MCF 10A (cell line): Measurements from ENCODE around the gene PRLH. TPM values are rescaled to one million over a fixed set of nuclear protein-coding genes. Genes with fewer than 3 reads are reported as not detected.

Source experiments
- BruUV-seq: library from RNA; stranded (reverse); fragments of 400-500 nt; replicated peaks from 2 replicates; lab custom pipeline; 2021; lab: Mats Ljungman, UMichigan
- CTCF ChIA-PET: fragments of 300-600 bp; sonication (Branson Sonifier 250); formaldehyde crosslinking; extraction: SDS; loops from one replicate; lab custom pipeline; 2021; ENCODE audit warnings: antibody characterized with exemption, inconsistent platforms; lab: Yijun Ruan, JAX
- POLR2A ChIA-PET: fragments of 300-600, 350-650 bp; sonication (Branson Sonifier 250); formaldehyde crosslinking; extraction: SDS; loops from one replicate; lab custom pipeline; 2020; ENCODE audit warnings: antibody characterized with exemption, inconsistent platforms; lab: Yijun Ruan, JAX
- DNase-seq: peaks from one replicate; pipeline ENCODE4 v3.0.0-alpha.2; 2018; ENCODE audit not compliant: unreplicated experiment
- H3K27ac Mint-ChIP-seq: one replicate; pipeline ENCODE4 v1.8.0; 2022; ENCODE audit warnings: mild to moderate bottlenecking, low read depth, mixed read lengths; ENCODE audit not compliant: unreplicated experiment
- H3K27me3 Mint-ChIP-seq: one replicate; pipeline ENCODE4 v1.8.0; 2022; ENCODE audit warnings: mixed read lengths; ENCODE audit not compliant: insufficient read depth, unreplicated experiment
- H3K36me3 Mint-ChIP-seq: one replicate; pipeline ENCODE4 v1.8.0; 2022; ENCODE audit warnings: mild to moderate bottlenecking, moderate library complexity, mixed read lengths; ENCODE audit not compliant: insufficient read depth, unreplicated experiment
- H3K4me1 Mint-ChIP-seq: one replicate; pipeline ENCODE4 v1.8.0; 2022; ENCODE audit warnings: mixed read lengths; ENCODE audit not compliant: insufficient read depth, unreplicated experiment
- H3K4me3 Mint-ChIP-seq: one replicate; pipeline ENCODE4 v1.8.0; 2022; ENCODE audit warnings: mild to moderate bottlenecking, moderate library complexity, mixed read lengths; ENCODE audit not compliant: unreplicated experiment
- H3K9me3 Mint-ChIP-seq: one replicate; pipeline ENCODE4 v1.8.0; 2022; ENCODE audit warnings: mixed read lengths; ENCODE audit not compliant: unreplicated experiment
- CTCF ChIP-seq: fragments of 200-600 bp; IDR thresholded peaks from one replicate; pipeline ENCODE4 v1.8.0; 2022; ENCODE audit warnings: antibody characterized with exemption, mild to moderate bottlenecking; ENCODE audit not compliant: unreplicated experiment
- intact Hi-C: fragments of 100-400 bp; cut with micrococcal nuclease; formaldehyde crosslinking; loops from 2 replicates; pipeline ENCODE4 v1.14.1; 2022
- total RNA-seq: library from RNA; stranded (reverse); gene quantifications from 2 replicates; pipeline ENCODE4 v1.2.3, GENCODE V29; 2022

Gene PRLH
- total RNA-seq, 1 experiment from 2014 or later, result not detected

- Mint-ChIP-seq H3K4me3 (no peak overlapping the region), H3K36me3 (no peaks in the 10 kb centered on the region), H3K27me3 (no peaks in the 10 kb centered on the region), H3K4me1 (peaks cover 6% of the 10 kb centered on the region), H3K27ac (no peak overlapping the region), H3K9me3 (no peaks in the 10 kb centered on the region)
- BruUV-seq, result no TSS peak
- ChIA-PET CTCF (no interaction called here), POLR2A (interaction anchor here (0.9 kb wide), 1 partner anchor 46 kb away, joined by 4 read pairs; no protein-coding TSS in a partner anchor)
- no peak for DNase-seq
- intact Hi-C loops, result no loop called here
- TF ChIP-seq CTCF, result no peak
Observed at GRCh38 chr2:237616373-237616733, 50.0 kb downstream of the PRLH start.

Other genes starting within 250 kb of the PRLH start
- 0.19 and 0.61 TPM in 2 replicates for gene COL6A3, start 152.4 kb upstream of the PRLH start, total RNA-seq
- gene MLPH, start 79.3 kb upstream of the PRLH start, total RNA-seq, result 27.1 and 28.5 TPM in 2 replicates
- gene RAB17, start 24.2 kb downstream of the PRLH start, total RNA-seq, result 10.6 and 17.2 TPM in 2 replicates
- 197 and 201 TPM in 2 replicates for gene LRRFIP1, start 61.0 kb downstream of the PRLH start, total RNA-seq
- gene RBM44, start 232.2 kb downstream of the PRLH start, total RNA-seq, result 0.15 and 0.23 TPM in 2 replicates